GM06990 (cell line): ENCODE data around the gene RAPGEF5.

Experiments
- DNase-seq: peaks from one replicate; pipeline ENCODE4 v3.0.0-alpha.2; 2011; ENCODE audit not compliant: insufficient read length; ENCODE audit errors: extremely low read depth
- H3K27me3 ChIP-seq: replicated peaks from 2 replicates; pipeline ENCODE4 v1.6.0; 2011; ENCODE audit warnings: low read length; ENCODE audit not compliant: control insufficient read depth, insufficient read depth
- H3K36me3 ChIP-seq: 2 replicates; pipeline ENCODE4 v1.5.1; 2011; ENCODE audit warnings: low read length; ENCODE audit not compliant: control insufficient read depth, insufficient read depth
- H3K4me3 ChIP-seq: replicated peaks from 2 replicates; pipeline ENCODE4 v1.5.1; 2011; ENCODE audit warnings: low read depth, mild to moderate bottlenecking, control low read depth, low read length
- TF ChIP-seq, protein P1 (sequence below): IDR thresholded peaks from 2 replicates; pipeline ENCODE4 v1.5.1; 2011; ENCODE audit warnings: low read length, control low read depth, mild to moderate bottlenecking, inconsistent platforms; ENCODE audit not compliant: insufficient read depth, poor library complexity, severe bottlenecking

Gene RAPGEF5

DNA sequence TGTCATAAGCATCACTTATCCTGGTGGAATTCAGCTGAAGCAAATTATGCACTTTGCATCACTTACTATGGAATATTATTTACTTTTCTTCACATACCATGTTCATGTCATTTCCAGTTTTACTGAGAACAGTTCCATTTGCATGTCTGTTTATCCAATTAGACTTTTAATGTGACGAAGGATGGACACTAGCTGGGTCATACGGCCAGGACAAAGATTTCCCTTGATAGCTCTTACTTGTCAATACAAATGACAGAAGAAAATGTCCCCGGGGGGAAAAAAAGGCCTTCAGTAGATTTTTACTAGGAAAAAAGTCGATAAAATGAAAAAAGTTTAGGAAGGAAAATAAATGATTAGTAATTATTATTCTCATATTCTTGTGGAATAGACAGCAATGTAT lies 106.6 kb downstream of the RAPGEF5 start:
- TF ChIP-seq, protein P1, sequence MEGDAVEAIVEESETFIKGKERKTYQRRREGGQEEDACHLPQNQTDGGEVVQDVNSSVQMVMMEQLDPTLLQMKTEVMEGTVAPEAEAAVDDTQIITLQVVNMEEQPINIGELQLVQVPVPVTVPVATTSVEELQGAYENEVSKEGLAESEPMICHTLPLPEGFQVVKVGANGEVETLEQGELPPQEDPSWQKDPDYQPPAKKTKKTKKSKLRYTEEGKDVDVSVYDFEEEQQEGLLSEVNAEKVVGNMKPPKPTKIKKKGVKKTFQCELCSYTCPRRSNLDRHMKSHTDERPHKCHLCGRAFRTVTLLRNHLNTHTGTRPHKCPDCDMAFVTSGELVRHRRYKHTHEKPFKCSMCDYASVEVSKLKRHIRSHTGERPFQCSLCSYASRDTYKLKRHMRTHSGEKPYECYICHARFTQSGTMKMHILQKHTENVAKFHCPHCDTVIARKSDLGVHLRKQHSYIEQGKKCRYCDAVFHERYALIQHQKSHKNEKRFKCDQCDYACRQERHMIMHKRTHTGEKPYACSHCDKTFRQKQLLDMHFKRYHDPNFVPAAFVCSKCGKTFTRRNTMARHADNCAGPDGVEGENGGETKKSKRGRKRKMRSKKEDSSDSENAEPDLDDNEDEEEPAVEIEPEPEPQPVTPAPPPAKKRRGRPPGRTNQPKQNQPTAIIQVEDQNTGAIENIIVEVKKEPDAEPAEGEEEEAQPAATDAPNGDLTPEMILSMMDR = no peak
- H3K36me3 ChIP-seq = no peaks in the 10 kb centered on the region; the same call in 1 of the 2 replicates
- no peak overlapping the region for H3K4me3 ChIP-seq
- DNase-seq = no peak
- no peaks in the 10 kb centered on the region for H3K27me3 ChIP-seq

DNA sequence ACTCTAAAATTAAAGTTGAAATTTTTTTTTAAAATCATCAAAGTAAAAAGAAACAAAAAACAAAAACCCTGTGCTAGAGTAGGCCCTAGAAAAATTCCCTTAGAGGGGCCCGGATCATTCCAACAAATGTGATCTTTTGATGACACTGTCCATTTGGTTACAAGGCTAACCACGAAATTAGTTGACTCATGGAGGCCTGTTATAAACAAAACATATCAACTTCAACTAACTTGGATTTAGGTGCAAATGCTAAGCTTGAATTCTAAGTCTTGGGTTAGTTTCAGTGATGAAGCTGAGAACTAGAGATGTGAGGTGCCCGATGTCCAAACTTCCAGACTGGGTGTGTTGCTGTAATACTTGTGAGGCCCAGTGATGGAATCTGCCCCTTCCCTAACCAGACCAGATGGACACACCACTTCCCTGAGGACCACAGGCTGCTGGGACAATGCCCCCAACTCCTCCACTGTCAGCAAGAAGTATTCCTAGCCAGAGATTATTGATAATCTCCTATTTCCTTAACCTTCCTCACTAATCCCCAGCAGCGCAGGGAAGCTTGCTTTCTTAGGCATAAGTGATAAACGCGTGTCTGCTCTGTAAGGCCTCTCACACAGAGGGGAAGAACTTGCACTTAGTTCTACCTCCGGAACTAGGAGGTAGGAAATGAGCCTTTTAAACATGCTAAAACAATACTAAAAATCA lies 108.7 kb downstream of the RAPGEF5 start:
- H3K27me3 ChIP-seq = no peaks in the 10 kb centered on the region
- DNase-seq = no peak
- TF ChIP-seq, protein P1 = no peak
- no peaks in the 10 kb centered on the region; the same call in 1 of the 2 replicates for H3K36me3 ChIP-seq
- no peak overlapping the region for H3K4me3 ChIP-seq

DNA sequence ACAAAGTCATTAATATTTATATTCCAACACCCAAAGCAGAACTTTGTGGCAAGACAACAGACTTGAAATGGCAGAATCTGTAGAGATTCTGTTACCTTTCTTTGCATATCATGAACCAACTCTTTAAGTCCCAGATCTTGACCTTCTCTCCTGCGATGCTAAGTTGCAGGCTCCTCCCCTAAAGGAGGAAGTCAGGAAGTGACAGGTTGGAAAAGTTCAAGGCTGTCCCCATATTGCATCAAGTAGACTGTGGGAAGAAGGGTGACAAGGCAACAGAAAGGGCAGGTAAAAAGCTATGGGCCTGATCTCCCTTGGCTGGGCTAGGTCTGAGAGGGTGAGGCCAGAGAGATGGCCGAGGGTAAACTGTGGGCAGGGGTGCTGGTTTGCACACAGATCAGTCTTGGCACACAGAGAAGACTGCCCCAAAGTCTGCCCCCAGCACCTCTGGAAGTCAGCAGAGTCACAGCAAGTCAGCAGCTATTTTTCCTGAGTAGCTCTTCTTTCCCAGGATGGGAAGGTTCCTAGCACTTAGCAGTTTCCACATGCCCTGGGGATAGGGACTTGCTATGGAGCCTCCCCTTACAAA lies 115.1 kb downstream of the RAPGEF5 start:
- no peaks in the 10 kb centered on the region for H3K27me3 ChIP-seq
- DNase-seq = no peak
- TF ChIP-seq, protein P1 = no peak
- H3K4me3 ChIP-seq = no peak overlapping the region
- no peaks in the 10 kb centered on the region; the same call in 1 of the 2 replicates for H3K36me3 ChIP-seq

DNA sequence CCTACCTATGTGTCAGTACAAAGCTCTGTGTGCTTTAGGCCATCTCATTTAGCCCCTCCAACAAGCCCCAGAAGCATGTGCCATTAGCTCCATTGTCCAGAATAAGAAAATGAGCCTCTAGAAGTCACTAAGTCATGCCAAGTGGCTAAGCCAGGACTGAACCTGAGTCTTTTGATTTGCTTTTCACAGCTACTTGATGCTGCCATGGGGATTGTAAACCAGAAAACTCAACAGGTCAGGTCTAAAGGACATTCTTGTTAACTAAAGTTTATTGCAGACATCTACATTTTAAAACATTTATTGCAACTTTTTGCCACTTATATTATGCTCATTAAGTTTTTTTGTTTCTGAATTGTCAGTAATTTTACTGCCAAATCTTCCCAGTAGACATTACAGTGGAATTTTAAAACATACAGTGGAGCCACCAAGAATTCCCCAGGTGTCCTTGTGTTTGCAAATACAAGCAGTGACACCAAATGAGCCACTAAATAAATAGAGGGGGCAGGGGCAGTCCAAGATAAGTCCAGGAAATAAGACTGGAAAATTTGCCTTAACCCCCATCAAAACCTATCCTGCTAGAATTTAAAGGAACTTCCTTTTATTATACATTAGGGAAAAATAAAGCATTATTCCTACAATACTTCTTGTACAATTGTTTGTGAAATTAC lies 115.9 kb downstream of the RAPGEF5 start:
- H3K4me3 ChIP-seq = no peak overlapping the region
- H3K27me3 ChIP-seq = no peaks in the 10 kb centered on the region
- no peak for DNase-seq
- no peaks in the 10 kb centered on the region; the same call in 1 of the 2 replicates for H3K36me3 ChIP-seq
- TF ChIP-seq, protein P1 = no peak

DNA sequence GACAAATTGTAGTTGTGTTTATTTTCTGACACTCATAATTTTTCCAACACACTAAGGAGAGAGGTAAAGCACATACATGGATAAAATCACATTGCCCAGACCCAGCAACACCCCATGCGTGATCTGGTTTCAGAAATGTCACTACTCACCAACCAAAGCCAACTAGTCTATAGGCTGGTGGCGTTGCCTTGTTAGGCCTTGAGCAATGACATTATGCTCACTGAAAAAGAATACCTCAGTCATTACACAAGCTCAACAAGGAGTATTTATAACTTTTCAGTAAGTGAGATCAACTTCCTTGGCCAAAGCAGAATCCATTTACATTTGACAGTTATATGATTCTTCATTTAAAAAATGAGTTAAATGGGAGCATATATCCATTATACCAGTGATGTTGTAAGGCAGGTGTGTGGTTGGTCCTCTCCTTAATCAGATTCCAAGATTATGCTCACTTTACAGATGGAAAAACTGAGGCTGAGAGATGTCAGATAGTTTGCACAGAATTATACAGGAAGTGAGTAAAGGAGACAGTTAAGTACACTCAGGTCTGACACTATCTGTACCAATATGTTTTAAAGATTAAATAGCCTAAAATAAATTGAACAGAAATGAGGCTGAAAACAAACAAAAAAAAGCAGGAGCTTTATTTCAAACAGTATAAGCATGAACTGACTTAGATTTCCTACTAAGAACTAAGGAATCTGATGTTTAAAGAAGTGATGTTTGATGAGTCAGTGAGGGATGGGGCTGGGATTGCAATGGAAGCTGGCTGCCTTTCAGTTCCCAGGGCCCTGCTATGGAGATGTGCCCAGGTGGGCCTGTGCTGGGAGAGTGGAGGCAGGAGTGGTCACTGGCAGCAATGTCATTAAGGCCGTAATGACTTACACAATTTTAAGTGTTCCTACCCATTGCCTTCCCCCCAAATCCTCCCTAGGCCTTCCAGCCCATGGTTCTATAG lies 118.3 kb downstream of the RAPGEF5 start:
- no peak for DNase-seq
- no peaks in the 10 kb centered on the region; the same call in 1 of the 2 replicates for H3K36me3 ChIP-seq
- H3K27me3 ChIP-seq = no peaks in the 10 kb centered on the region
- TF ChIP-seq, protein P1 = no peak
- H3K4me3 ChIP-seq = no peak overlapping the region
